OCI-LY1 (cell line): ENCODE data around the gene PREX1.

Source experiments
- EZH2 ChIP-seq: fragments of 200-600 bp; sonication (generic), shearing (Covaris generic); IDR thresholded peaks from 2 replicates; pipeline ENCODE4 v1.8.0; 2017; ENCODE audit warnings: borderline replicate concordance, mixed run types, mild to moderate bottlenecking, antibody characterized with exemption, low read length, moderate library complexity, mixed read lengths
- TF ChIP-seq, protein P1 (sequence below): fragments of 200-600 bp; sonication (generic), shearing (Covaris generic); IDR thresholded peaks from 2 replicates; pipeline ENCODE4 v1.5.1; 2017; ENCODE audit warnings: mild to moderate bottlenecking, antibody characterized with exemption, low read length, moderate library complexity, mixed read lengths

DNA sequence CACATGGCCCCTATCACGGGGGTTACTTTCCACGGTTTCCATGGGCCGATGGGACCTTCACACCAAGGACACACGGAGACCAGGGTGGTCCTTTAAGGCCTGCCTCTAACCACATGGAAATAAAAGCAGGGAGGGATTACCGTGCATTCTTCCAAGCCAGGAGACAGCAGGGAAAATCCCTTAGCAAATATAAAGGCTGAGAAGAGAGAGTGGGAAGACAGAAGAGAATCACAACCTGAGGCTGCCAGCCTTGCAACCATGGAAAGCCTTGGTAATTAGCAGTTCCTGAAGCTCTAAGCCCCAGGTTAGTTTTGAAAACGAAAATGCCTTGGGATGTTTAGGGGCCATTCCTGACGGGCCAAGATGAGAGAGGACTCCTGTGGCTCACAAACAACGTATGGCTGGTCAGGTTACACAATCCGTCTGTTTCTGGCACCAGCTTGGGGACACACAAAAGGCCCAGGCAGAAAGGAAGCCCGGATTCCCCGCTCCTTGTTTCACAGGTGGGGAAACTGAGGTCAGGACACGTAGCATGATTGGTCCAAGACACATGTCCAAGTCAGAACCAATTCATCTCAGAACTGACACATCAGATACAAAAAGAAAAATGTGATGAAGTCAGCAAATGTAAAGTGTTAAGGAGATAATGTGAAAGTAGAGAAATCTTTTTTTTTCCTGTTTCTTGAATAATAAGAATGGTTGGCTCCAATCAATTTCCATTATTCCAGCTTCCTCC, 2.8 kb downstream of the PREX1 start:
- TF ChIP-seq, protein P1, sequence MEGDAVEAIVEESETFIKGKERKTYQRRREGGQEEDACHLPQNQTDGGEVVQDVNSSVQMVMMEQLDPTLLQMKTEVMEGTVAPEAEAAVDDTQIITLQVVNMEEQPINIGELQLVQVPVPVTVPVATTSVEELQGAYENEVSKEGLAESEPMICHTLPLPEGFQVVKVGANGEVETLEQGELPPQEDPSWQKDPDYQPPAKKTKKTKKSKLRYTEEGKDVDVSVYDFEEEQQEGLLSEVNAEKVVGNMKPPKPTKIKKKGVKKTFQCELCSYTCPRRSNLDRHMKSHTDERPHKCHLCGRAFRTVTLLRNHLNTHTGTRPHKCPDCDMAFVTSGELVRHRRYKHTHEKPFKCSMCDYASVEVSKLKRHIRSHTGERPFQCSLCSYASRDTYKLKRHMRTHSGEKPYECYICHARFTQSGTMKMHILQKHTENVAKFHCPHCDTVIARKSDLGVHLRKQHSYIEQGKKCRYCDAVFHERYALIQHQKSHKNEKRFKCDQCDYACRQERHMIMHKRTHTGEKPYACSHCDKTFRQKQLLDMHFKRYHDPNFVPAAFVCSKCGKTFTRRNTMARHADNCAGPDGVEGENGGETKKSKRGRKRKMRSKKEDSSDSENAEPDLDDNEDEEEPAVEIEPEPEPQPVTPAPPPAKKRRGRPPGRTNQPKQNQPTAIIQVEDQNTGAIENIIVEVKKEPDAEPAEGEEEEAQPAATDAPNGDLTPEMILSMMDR, result no peak
- TF ChIP-seq EZH2, result no peak
